Measurements from ENCODE around the gene NAT14. TPM values are rescaled to one million over a fixed set of nuclear protein-coding genes. Genes with fewer than 3 reads are reported as not detected.

Gene NAT14
- total RNA-seq, 1 experiment from 2014 or later, result 87.7 TPM

DNA sequence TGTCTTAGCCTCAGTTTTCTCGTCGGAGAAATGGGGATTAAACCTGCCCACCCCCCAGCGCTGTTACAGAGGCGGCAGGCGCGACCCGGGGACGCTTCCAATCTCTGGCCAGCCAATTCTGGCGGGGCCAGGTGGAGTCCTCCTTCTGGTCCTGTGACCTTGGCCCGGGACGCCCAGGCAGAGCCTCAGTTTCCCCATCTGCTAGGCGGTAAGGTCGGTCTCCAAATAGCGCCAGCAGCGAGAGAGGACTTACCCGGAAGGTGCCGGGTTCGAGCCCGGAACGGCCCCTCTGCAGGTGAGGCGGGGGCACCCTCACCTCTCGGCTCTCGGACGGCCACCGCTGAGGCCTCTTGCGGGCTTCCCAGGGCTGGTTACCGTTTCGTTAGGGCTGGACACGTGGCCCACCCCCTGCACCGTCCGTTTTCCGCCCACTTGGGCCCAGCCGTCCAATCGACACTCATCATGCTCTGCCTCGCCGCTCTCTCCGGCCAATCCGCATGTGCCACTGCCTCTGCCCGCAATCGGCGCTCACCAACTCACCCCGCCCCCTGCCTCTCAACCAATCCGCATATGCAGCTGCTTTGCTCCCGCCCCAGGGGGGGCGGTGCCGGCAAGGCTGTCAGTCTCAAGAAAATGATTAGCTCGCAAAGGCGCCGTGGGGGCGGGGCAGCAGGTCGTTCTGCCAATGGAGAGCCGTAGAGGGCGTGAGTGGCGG, 23.6 kb upstream of the NAT14 start, which contains the start of gene ISOC2 (continued):
- TF ChIP-seq ZNF281 (CRISPR knock-in tag; IDR thresholded peaks at IDR 0.05) (no peak), ZNF416 (CRISPR knock-in tag; IDR thresholded peaks at IDR 0.05) (no peak), TEAD1 (CRISPR knock-in tag; IDR thresholded peaks at IDR 0.05) (peak; percentile 84; the same call in 1 of the 2 replicates), SMAD4 (CRISPR knock-in tag; IDR thresholded peaks at IDR 0.05) (0 out of 2 replicates have a peak, but pooled peaks have one; percentile 50), TP53 (CRISPR knock-in tag; IDR thresholded peaks at IDR 0.05) (no peak), JAZF1 (CRISPR knock-in tag; IDR thresholded peaks at IDR 0.05) (no peak), MAX (CRISPR knock-in tag; IDR thresholded peaks at IDR 0.05) (peak; percentile 95), OVOL2 (CRISPR knock-in tag; IDR thresholded peaks at IDR 0.05; ENCODE audit: borderline replicate concordance) (no peak), PREB (CRISPR knock-in tag; IDR thresholded peaks at IDR 0.05; ENCODE audit: borderline replicate concordance) (no peak), CTCF (IDR thresholded peaks at IDR 0.05) (no peak), ATF3 (CRISPR knock-in tag; conservative IDR thresholded peaks at IDR 0.05) (no peak), ZNF396 (CRISPR knock-in tag; IDR thresholded peaks at IDR 0.05; ENCODE audit: borderline replicate concordance) (no peak), MYBL2 (CRISPR knock-in tag; IDR thresholded peaks at IDR 0.05) (peak; percentile 87), ESRRA (CRISPR knock-in tag; IDR thresholded peaks at IDR 0.05; ENCODE audit: borderline replicate concordance) (peak; percentile 100), ZNF423 (CRISPR knock-in tag; IDR thresholded peaks at IDR 0.05) (peak; percentile 32; the same call in 1 of the 2 replicates), KAT7 (CRISPR knock-in tag; IDR thresholded peaks at IDR 0.05; ENCODE audit: borderline replicate concordance) (no peak), GTF2I (CRISPR knock-in tag; conservative IDR thresholded peaks at IDR 0.05) (peak; percentile 100), ZNF138 (CRISPR knock-in tag; conservative IDR thresholded peaks at IDR 0.05) (no peak), CREM (CRISPR knock-in tag; IDR thresholded peaks at IDR 0.05) (0 out of 2 replicates have a peak, but pooled peaks have one; percentile 40), CREB1 (CRISPR knock-in tag; IDR thresholded peaks at IDR 0.05) (no peak), NFE2L1 (CRISPR knock-in tag; IDR thresholded peaks at IDR 0.05) (0 out of 2 replicates have a peak, but pooled peaks have one; percentile 48), ZSCAN18 (CRISPR knock-in tag; IDR thresholded peaks at IDR 0.05) (no peak)
- TF ChIP-seq, protein P1, sequence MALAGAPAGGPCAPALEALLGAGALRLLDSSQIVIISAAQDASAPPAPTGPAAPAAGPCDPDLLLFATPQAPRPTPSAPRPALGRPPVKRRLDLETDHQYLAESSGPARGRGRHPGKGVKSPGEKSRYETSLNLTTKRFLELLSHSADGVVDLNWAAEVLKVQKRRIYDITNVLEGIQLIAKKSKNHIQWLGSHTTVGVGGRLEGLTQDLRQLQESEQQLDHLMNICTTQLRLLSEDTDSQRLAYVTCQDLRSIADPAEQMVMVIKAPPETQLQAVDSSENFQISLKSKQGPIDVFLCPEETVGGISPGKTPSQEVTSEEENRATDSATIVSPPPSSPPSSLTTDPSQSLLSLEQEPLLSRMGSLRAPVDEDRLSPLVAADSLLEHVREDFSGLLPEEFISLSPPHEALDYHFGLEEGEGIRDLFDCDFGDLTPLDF (CRISPR knock-in tag; IDR thresholded peaks at IDR 0.05), result no peak
- TF ChIP-seq, protein P2, sequence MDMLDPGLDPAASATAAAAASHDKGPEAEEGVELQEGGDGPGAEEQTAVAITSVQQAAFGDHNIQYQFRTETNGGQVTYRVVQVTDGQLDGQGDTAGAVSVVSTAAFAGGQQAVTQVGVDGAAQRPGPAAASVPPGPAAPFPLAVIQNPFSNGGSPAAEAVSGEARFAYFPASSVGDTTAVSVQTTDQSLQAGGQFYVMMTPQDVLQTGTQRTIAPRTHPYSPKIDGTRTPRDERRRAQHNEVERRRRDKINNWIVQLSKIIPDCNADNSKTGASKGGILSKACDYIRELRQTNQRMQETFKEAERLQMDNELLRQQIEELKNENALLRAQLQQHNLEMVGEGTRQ (CRISPR knock-in tag; IDR thresholded peaks at IDR 0.05), result peak; percentile 95
- TF ChIP-seq, protein P3, sequence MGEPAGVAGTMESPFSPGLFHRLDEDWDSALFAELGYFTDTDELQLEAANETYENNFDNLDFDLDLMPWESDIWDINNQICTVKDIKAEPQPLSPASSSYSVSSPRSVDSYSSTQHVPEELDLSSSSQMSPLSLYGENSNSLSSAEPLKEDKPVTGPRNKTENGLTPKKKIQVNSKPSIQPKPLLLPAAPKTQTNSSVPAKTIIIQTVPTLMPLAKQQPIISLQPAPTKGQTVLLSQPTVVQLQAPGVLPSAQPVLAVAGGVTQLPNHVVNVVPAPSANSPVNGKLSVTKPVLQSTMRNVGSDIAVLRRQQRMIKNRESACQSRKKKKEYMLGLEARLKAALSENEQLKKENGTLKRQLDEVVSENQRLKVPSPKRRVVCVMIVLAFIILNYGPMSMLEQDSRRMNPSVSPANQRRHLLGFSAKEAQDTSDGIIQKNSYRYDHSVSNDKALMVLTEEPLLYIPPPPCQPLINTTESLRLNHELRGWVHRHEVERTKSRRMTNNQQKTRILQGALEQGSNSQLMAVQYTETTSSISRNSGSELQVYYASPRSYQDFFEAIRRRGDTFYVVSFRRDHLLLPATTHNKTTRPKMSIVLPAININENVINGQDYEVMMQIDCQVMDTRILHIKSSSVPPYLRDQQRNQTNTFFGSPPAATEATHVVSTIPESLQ (CRISPR knock-in tag; IDR thresholded peaks at IDR 0.05), result peak; percentile 69; the same call in 1 of the 2 replicates
- TF ChIP-seq, protein P4, sequence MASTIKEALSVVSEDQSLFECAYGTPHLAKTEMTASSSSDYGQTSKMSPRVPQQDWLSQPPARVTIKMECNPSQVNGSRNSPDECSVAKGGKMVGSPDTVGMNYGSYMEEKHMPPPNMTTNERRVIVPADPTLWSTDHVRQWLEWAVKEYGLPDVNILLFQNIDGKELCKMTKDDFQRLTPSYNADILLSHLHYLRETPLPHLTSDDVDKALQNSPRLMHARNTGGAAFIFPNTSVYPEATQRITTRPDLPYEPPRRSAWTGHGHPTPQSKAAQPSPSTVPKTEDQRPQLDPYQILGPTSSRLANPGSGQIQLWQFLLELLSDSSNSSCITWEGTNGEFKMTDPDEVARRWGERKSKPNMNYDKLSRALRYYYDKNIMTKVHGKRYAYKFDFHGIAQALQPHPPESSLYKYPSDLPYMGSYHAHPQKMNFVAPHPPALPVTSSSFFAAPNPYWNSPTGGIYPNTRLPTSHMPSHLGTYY (CRISPR knock-in tag; IDR thresholded peaks at IDR 0.05), result peak; percentile 78; the same call in 1 of the 2 replicates
